ENCODE results near the gene MYO18B. TPM values are rescaled to one million over a fixed set of nuclear protein-coding genes. Genes with fewer than 3 reads are reported as not detected.

MYO18B gene
- total RNA-seq, 2 donors from 2014 or later, result 0.12 to 0.65 TPM

- Mint-ChIP-seq H3K4me1 (no peaks in the 10 kb centered on the region), H3K27ac (no peak overlapping the region), H3K36me3 (ENCODE audit: low read depth) (no peaks in the 10 kb centered on the region), H3K4me3 (no peak overlapping the region), H3K27me3 (no peaks in the 10 kb centered on the region)
- ATAC-seq (no peak), DNase-seq (no peak)
- peaks cover 3% of the 10 kb centered on the region for H3K9me3 ChIP-seq (ENCODE audit: control insufficient read depth, low read length, poor library complexity, severe bottlenecking)
These were observed 291.1 kb downstream of the MYO18B start for GRCh38 chr22:26033071-26033470.

DNA sequence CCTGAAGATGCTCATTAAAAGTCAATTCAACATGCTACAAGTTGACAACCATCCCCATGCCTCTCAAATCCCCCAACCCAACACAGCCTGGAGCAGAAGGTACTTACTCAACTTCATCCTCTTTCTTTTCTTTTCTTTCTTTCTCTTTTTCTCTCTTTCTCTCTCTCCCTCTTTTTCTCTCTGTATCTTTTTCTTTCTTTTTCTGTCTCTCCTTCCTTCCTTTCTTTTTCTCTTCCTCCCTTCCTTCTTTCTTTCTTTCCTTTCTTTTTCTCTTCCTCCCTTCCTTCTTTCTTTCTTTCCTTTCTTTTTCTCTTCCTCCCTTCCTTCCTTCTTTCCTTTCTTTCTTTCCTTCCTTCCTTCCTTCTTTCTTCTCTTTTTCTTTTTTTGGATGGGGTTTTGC, 291.6 kb downstream of the MYO18B start:
- H3K4me1 Mint-ChIP-seq, result no peaks in the 10 kb centered on the region
- ATAC-seq (no peak), DNase-seq (no peak)
- peaks cover 3% of the 10 kb centered on the region for H3K9me3 ChIP-seq (ENCODE audit: control insufficient read depth, low read length, poor library complexity, severe bottlenecking)
- H3K27me3 Mint-ChIP-seq, result no peaks in the 10 kb centered on the region
- H3K4me3 Mint-ChIP-seq, result no peak overlapping the region
- no peaks in the 10 kb centered on the region for H3K36me3 Mint-ChIP-seq (ENCODE audit: low read depth)
- no peak overlapping the region for H3K27ac Mint-ChIP-seq

DNA sequence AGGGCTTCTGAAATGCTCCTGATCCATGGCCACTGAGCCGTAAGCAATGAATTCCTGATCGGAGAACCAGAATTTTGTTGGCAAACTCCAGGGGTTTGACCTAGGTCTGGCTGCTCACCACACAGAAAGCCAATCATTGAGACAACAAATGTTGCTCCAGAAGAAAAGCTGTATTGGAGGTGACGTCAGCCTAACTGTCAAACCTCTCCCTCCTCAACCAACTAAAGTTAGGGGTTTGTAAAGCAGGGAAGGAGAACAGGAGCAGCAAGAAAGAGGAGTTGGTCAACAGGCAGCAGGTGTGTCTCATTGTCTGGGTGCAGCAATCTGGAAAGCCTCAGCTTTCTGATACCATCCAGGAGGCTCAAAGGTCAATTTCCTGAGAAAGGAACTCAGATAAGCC, 293.5 kb downstream of the MYO18B start:
- Mint-ChIP-seq H3K4me3 (no peak overlapping the region), H3K4me1 (no peaks in the 10 kb centered on the region), H3K36me3 (ENCODE audit: low read depth) (no peaks in the 10 kb centered on the region), H3K27ac (no peak overlapping the region), H3K27me3 (no peaks in the 10 kb centered on the region)
- no peak for ATAC-seq
- no peak for DNase-seq
- peaks cover 3% of the 10 kb centered on the region for H3K9me3 ChIP-seq (ENCODE audit: control insufficient read depth, low read length, poor library complexity, severe bottlenecking)

GRCh38 chr22:26038365-26038764, 296.4 kb downstream of the MYO18B start:
- no peaks in the 10 kb centered on the region for H3K4me1 Mint-ChIP-seq

GRCh38 chr22:26041931-26042330, 299.9 kb downstream of the MYO18B start:
- Mint-ChIP-seq H3K27ac (no peak overlapping the region), H3K27me3 (no peaks in the 10 kb centered on the region), H3K4me1 (no peaks in the 10 kb centered on the region), H3K36me3 (ENCODE audit: low read depth) (no peaks in the 10 kb centered on the region), H3K4me3 (no peak overlapping the region)
- no peak for DNase-seq
- no peaks in the 10 kb centered on the region for H3K9me3 ChIP-seq (ENCODE audit: control insufficient read depth, low read length, poor library complexity, severe bottlenecking)
- no peak for ATAC-seq

More at GRCh38 chr22:26038365-26038764, 296.4 kb downstream of the MYO18B start:
- H3K9me3 ChIP-seq (ENCODE audit: control insufficient read depth, low read length, poor library complexity, severe bottlenecking), result peaks cover 3% of the 10 kb centered on the region
- H3K36me3 Mint-ChIP-seq (ENCODE audit: low read depth), result no peaks in the 10 kb centered on the region
- H3K27ac Mint-ChIP-seq, result no peak overlapping the region
- ATAC-seq (no peak), DNase-seq (no peak)
- no peaks in the 10 kb centered on the region for H3K27me3 Mint-ChIP-seq
- H3K4me3 Mint-ChIP-seq, result no peak overlapping the region

DNA sequence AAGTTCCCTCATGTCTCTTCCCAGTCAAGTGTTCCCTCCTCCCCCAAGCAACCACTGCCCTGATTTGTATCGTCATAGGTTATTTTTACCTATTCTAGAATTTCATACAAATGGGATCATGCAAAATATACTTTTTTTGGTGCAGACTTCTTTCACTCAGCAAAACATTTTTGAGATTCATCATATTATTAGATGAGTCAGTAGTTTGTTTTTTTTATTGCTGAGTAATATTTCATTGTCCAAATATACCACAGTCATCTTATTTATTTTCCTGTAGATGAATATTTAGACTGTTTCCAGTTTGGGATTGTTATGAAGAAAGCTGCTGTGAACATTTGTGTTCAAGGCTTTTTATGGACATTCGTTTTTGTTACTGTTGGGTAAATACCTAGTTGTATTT, 301.0 kb downstream of the MYO18B start:
- Mint-ChIP-seq H3K36me3 (ENCODE audit: low read depth) (no peaks in the 10 kb centered on the region), H3K4me3 (no peak overlapping the region), H3K27me3 (no peaks in the 10 kb centered on the region), H3K4me1 (no peaks in the 10 kb centered on the region), H3K27ac (no peak overlapping the region)
- DNase-seq (no peak), ATAC-seq (no peak)
- no peaks in the 10 kb centered on the region for H3K9me3 ChIP-seq (ENCODE audit: control insufficient read depth, low read length, poor library complexity, severe bottlenecking)

- no peaks in the 10 kb centered on the region for H3K9me3 ChIP-seq (ENCODE audit: control insufficient read depth, low read length, poor library complexity, severe bottlenecking)
- no peak for DNase-seq
- no peaks in the 10 kb centered on the region for H3K4me1 Mint-ChIP-seq
- H3K27me3 Mint-ChIP-seq, result peaks cover 6% of the 10 kb centered on the region
- no peak overlapping the region for H3K27ac Mint-ChIP-seq
- ATAC-seq, result no peak
- no peaks in the 10 kb centered on the region for H3K36me3 Mint-ChIP-seq (ENCODE audit: low read depth)
- no peak overlapping the region for H3K4me3 Mint-ChIP-seq
These were observed 303.1 kb downstream of the MYO18B start for GRCh38 chr22:26045051-26045450.

- DNase-seq, result no peak
- Mint-ChIP-seq H3K4me1 (no peaks in the 10 kb centered on the region), H3K36me3 (ENCODE audit: low read depth) (no peaks in the 10 kb centered on the region), H3K4me3 (no peak overlapping the region), H3K27me3 (peaks cover 6% of the 10 kb centered on the region), H3K27ac (no peak overlapping the region)
- no peak for ATAC-seq
- H3K9me3 ChIP-seq (ENCODE audit: control insufficient read depth, low read length, poor library complexity, severe bottlenecking), result no peaks in the 10 kb centered on the region
These were observed 303.9 kb downstream of the MYO18B start for GRCh38 chr22:26045860-26046259.

- no peak overlapping the region for H3K4me3 Mint-ChIP-seq
- no peak for DNase-seq
- no peaks in the 10 kb centered on the region for H3K9me3 ChIP-seq (ENCODE audit: control insufficient read depth, low read length, poor library complexity, severe bottlenecking)
- no peak overlapping the region for H3K27ac Mint-ChIP-seq
- no peaks in the 10 kb centered on the region for H3K36me3 Mint-ChIP-seq (ENCODE audit: low read depth)
- no peak for ATAC-seq
- H3K4me1 Mint-ChIP-seq, result no peaks in the 10 kb centered on the region
- H3K27me3 Mint-ChIP-seq, result peaks cover 14% of the 10 kb centered on the region
These were observed 305.5 kb downstream of the MYO18B start for GRCh38 chr22:26047516-26047915.

GRCh38 chr22:26047920-26048319, 305.9 kb downstream of the MYO18B start:
- Mint-ChIP-seq H3K4me3 (no peak overlapping the region), H3K27ac (no peak overlapping the region), H3K36me3 (ENCODE audit: low read depth) (no peaks in the 10 kb centered on the region), H3K4me1 (no peaks in the 10 kb centered on the region), H3K27me3 (peaks cover 14% of the 10 kb centered on the region)
- no peak for ATAC-seq
- DNase-seq, result no peak
- H3K9me3 ChIP-seq (ENCODE audit: control insufficient read depth, low read length, poor library complexity, severe bottlenecking), result no peaks in the 10 kb centered on the region

- ATAC-seq (no peak), DNase-seq (no peak)
- no peaks in the 10 kb centered on the region for H3K9me3 ChIP-seq (ENCODE audit: control insufficient read depth, low read length, poor library complexity, severe bottlenecking)
- Mint-ChIP-seq H3K4me1 (no peaks in the 10 kb centered on the region), H3K36me3 (ENCODE audit: low read depth) (no peaks in the 10 kb centered on the region), H3K27me3 (peaks cover 22% of the 10 kb centered on the region), H3K4me3 (no peak overlapping the region), H3K27ac (no peak overlapping the region)
These were observed 308.1 kb downstream of the MYO18B start for GRCh38 chr22:26050079-26050478.

DNA sequence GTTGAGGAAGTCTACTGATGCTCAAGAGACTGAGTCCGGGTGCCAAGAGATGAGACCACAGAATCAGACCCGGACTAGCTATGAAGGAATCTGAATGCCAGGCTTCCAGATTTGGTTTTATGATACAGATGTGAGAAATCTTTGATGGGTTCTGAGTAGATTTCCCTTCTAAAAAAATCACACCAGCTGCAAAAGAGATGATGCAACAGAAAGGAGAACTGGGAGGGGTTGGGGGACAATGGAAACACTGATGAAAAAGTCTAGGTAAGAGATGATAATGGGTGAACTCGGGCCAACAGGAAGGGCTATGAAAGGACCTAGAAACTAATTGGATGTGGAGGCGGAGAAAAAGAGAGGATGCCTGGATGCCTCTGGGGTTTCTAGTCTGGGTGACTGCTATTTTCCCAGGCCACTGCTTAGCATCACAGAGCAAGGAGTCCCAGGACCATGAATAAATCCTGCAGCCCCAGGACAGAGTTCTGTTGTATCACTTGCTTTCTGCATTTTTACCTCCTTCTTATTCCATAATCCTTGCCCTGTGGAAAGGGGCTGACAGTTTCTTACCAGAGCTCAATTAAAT, 311.8 kb downstream of the MYO18B start:
- H3K4me1 Mint-ChIP-seq, result no peaks in the 10 kb centered on the region
- no peak overlapping the region for H3K4me3 Mint-ChIP-seq
- H3K27ac Mint-ChIP-seq, result no peak overlapping the region
- H3K36me3 Mint-ChIP-seq (ENCODE audit: low read depth), result no peaks in the 10 kb centered on the region
- no peaks in the 10 kb centered on the region for H3K9me3 ChIP-seq (ENCODE audit: control insufficient read depth, low read length, poor library complexity, severe bottlenecking)
- ATAC-seq (no peak), DNase-seq (no peak)
- peaks cover 32% of the 10 kb centered on the region for H3K27me3 Mint-ChIP-seq

- no peaks in the 10 kb centered on the region for H3K9me3 ChIP-seq (ENCODE audit: control insufficient read depth, low read length, poor library complexity, severe bottlenecking)
- Mint-ChIP-seq H3K36me3 (ENCODE audit: low read depth) (no peaks in the 10 kb centered on the region), H3K4me3 (no peak overlapping the region), H3K27ac (no peak overlapping the region), H3K4me1 (no peaks in the 10 kb centered on the region), H3K27me3 (peaks cover 36% of the 10 kb centered on the region)
- no peak for DNase-seq
- no peak for ATAC-seq
These were observed 313.0 kb downstream of the MYO18B start for GRCh38 chr22:26054841-26055605.

GRCh38 chr22:26055693-26056092, 313.7 kb downstream of the MYO18B start:
- Mint-ChIP-seq H3K4me1 (no peaks in the 10 kb centered on the region), H3K4me3 (no peak overlapping the region), H3K27me3 (peaks cover 36% of the 10 kb centered on the region), H3K27ac (no peak overlapping the region), H3K36me3 (ENCODE audit: low read depth) (no peaks in the 10 kb centered on the region)
- no peaks in the 10 kb centered on the region for H3K9me3 ChIP-seq (ENCODE audit: control insufficient read depth, low read length, poor library complexity, severe bottlenecking)
- DNase-seq (no peak), ATAC-seq (no peak)
